GM19468 (cell line): ENCODE measurements around the gene CACNA2D1.

Experiments used
- ATAC-seq: cut with Tn5 transposase; IDR thresholded peaks from one replicate; pipeline ENCODE4 v1.9.1; 2021; ENCODE audit warnings: mild to moderate bottlenecking, moderate library complexity, moderate number of reproducible peaks; ENCODE audit not compliant: unreplicated experiment; ENCODE audit errors: extremely low read depth

Gene CACNA2D1

GRCh38 chr7:82185443-82185842 is 258.1 kb downstream of the CACNA2D1 start:
- no peak for ATAC-seq

GRCh38 chr7:82183634-82184033 is 259.9 kb downstream of the CACNA2D1 start:
- no peak for ATAC-seq

- ATAC-seq: no peak
These were observed 264.3 kb downstream of the CACNA2D1 start for GRCh38 chr7:82179311-82179710.

- ATAC-seq: no peak
These were observed 268.3 kb downstream of the CACNA2D1 start for GRCh38 chr7:82175319-82175718.

- ATAC-seq: no peak
These were observed 270.1 kb downstream of the CACNA2D1 start for GRCh38 chr7:82173400-82174021.

GRCh38 chr7:82172881-82173280 is 270.7 kb downstream of the CACNA2D1 start:
- no peak for ATAC-seq

GRCh38 chr7:82172017-82172416 is 271.6 kb downstream of the CACNA2D1 start:
- no peak for ATAC-seq

GRCh38 chr7:82167558-82168314 is 275.8 kb downstream of the CACNA2D1 start:
- ATAC-seq: no peak

- no peak for ATAC-seq
These were observed 277.1 kb downstream of the CACNA2D1 start for GRCh38 chr7:82166260-82167015.

- ATAC-seq: no peak
These were observed 278.8 kb downstream of the CACNA2D1 start for GRCh38 chr7:82164813-82165212.

GRCh38 chr7:82164410-82164809 is 279.2 kb downstream of the CACNA2D1 start:
- no peak for ATAC-seq

GRCh38 chr7:82163586-82163985 is 280.0 kb downstream of the CACNA2D1 start:
- ATAC-seq: no peak

- no peak for ATAC-seq
These were observed 281.3 kb downstream of the CACNA2D1 start for GRCh38 chr7:82162289-82162688.

GRCh38 chr7:82158327-82158726 is 285.2 kb downstream of the CACNA2D1 start:
- ATAC-seq: no peak

- ATAC-seq: no peak
These were observed 286.7 kb downstream of the CACNA2D1 start for GRCh38 chr7:82156893-82157292.

- no peak for ATAC-seq
These were observed 287.4 kb downstream of the CACNA2D1 start for GRCh38 chr7:82156168-82156567.

GRCh38 chr7:82154728-82155127 is 288.8 kb downstream of the CACNA2D1 start:
- no peak for ATAC-seq

GRCh38 chr7:82153776-82154175 is 289.8 kb downstream of the CACNA2D1 start:
- ATAC-seq: no peak

GRCh38 chr7:82152858-82153257 is 290.7 kb downstream of the CACNA2D1 start:
- ATAC-seq: no peak

GRCh38 chr7:82146491-82146890 is 297.1 kb downstream of the CACNA2D1 start:
- no peak for ATAC-seq

GRCh38 chr7:82142263-82142864 is 301.2 kb downstream of the CACNA2D1 start:
- ATAC-seq: no peak
